GM12878 (cell line): ENCODE data around the gene SCRN2.

Source experiments
- CTCF ChIP-seq, 3 experiments: IDR thresholded peaks in 2 of 3; conservative IDR thresholded peaks in 1 of 3; 2 replicates each; pipeline ENCODE4 v1.5.1; 2011; ENCODE audit warnings: low read depth in 3 of 3, low read length in 3 of 3, mild to moderate bottlenecking in 3 of 3, control low read depth in 2 of 3, moderate library complexity in 2 of 3, inconsistent platforms in 1 of 3, mixed read lengths in 1 of 3; ENCODE audit not compliant: control insufficient read depth in 2 of 3, insufficient read depth in 1 of 3; ENCODE audit errors: extremely low read depth in 1 of 3
- HCFC1 ChIP-seq: fragments of 150-350 bp; IDR thresholded peaks from 2 replicates; pipeline ENCODE4 v1.6.1; 2014; ENCODE audit warnings: low read length
- HDGF ChIP-seq: fragments of 450-650 bp; IDR thresholded peaks from 2 replicates; pipeline ENCODE4 v1.6.1; 2016; ENCODE audit warnings: antibody characterized with exemption
- MAX ChIP-seq: IDR thresholded peaks from 2 replicates; pipeline ENCODE4 v1.6.1; 2012; ENCODE audit warnings: low read depth, low read length, improper control_type of control experiment
- NFYB ChIP-seq: IDR thresholded peaks from 2 replicates; pipeline ENCODE4 v1.6.1; 2011; ENCODE audit warnings: low read depth, mild to moderate bottlenecking, low read length, improper control_type of control experiment, moderate library complexity; ENCODE audit not compliant: insufficient read depth
- RAD21 ChIP-seq: IDR thresholded peaks from 2 replicates; pipeline ENCODE4 v1.6.1; 2011; ENCODE audit warnings: mild to moderate bottlenecking, low read depth, low read length, moderate library complexity; ENCODE audit not compliant: insufficient read depth
- RFX5 ChIP-seq: IDR thresholded peaks from 2 replicates; pipeline ENCODE4 v1.6.1; 2011; ENCODE audit warnings: low read depth, low read length, improper control_type of control experiment
- ZNF384 ChIP-seq: IDR thresholded peaks from 2 replicates; pipeline ENCODE4 v1.6.1; 2012; ENCODE audit warnings: low read depth, mild to moderate bottlenecking, low read length, improper control_type of control experiment, borderline replicate concordance

- TF ChIP-seq CTCF (IDR thresholded peaks at IDR 0.05 in 2 of 3, conservative IDR thresholded peaks at IDR 0.05 in 1 of 3; ENCODE audit: control insufficient read depth in 2 of 3, extremely low read depth in 1 of 3, insufficient read depth in 1 of 3, low read depth in 3 of 3, low read length in 3 of 3), result no peak
- no peak for TF ChIP-seq RAD21
- no peak for TF ChIP-seq HCFC1
- TF ChIP-seq ZNF384, result no peak
- no peak for TF ChIP-seq MAX
- TF ChIP-seq HDGF, result no peak
- TF ChIP-seq NFYB, result no peak
- no peak for TF ChIP-seq RFX5
Measured at GRCh38 chr17:47860386-47860785, 19.3 kb upstream of the SCRN2 start.
